Vagina (tissue), 2 donors: Measurements from ENCODE around the gene NRXN2.

Experiments
- CTCF ChIP-seq, 3 experiments: fragments of 450-650 bp in 2 of 3; fragments of 200-600 bp in 1 of 3; sonication (generic) in 1 of 3; IDR thresholded peaks; one replicate each; pipeline ENCODE4 v1.5.1; 2017 to 2019; ENCODE audit warnings: antibody characterized with exemption in 3 of 3, mild to moderate bottlenecking in 2 of 3, moderate library complexity in 2 of 3
- POLR2AphosphoS5 ChIP-seq, 2 donors: sonication (generic); formaldehyde crosslinking; IDR thresholded peaks; one replicate each; pipeline ENCODE4 v1.9.0; 2017; ENCODE audit warnings: antibody characterized with exemption in 2 of 2, mild to moderate bottlenecking in 2 of 2, low read depth in 1 of 2; ENCODE audit not compliant: insufficient read depth in 1 of 2

GRCh38 chr11:64653388-64653973, 69.5 kb downstream of the NRXN2 start:
- TF ChIP-seq CTCF (IDR thresholded peaks at IDR 0.05) (no peak), POLR2AphosphoS5 (IDR thresholded peaks at IDR 0.05; ENCODE audit: insufficient read depth in 1 of 2, low read depth in 1 of 2) (no peak)
